Measurements from ENCODE around the gene SLC23A2.
"Not testable (repeated sequence)": the region's sequence is repeated elsewhere in the genome, so short reads cannot be mapped to it uniquely, and the experiment has no call there.

SLC23A2 gene

GRCh38 chr20:4885877-4886276 is 115.4 kb downstream of the SLC23A2 start:
- POLR2A ChIA-PET: no interaction called here
- no peak for DNase-seq (ENCODE audit: extremely low spot score)

DNA sequence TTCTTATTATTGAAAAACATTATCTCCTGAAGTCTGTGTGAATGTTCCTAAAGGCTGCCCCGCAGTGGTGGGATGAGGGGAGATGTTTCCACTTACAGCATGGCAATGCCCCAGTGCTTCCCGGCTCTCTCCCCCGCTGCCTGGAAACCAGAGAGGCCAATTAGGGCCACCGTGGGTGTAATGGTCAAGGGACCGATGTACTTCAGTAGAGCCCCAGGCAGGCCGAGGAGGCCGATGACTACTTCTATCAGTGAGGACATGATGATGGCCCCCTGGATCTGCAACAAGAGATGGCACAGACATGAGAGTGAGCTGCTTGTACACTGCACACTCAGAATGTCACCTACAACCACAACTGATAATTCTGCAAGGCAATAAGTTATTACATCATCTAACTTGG is 117.8 kb downstream of the SLC23A2 start:
- ChIA-PET CTCF (no interaction called here), POLR2A (no interaction called here)
- no peak for DNase-seq (ENCODE audit: extremely low spot score)
- TF ChIP-seq, protein P1, sequence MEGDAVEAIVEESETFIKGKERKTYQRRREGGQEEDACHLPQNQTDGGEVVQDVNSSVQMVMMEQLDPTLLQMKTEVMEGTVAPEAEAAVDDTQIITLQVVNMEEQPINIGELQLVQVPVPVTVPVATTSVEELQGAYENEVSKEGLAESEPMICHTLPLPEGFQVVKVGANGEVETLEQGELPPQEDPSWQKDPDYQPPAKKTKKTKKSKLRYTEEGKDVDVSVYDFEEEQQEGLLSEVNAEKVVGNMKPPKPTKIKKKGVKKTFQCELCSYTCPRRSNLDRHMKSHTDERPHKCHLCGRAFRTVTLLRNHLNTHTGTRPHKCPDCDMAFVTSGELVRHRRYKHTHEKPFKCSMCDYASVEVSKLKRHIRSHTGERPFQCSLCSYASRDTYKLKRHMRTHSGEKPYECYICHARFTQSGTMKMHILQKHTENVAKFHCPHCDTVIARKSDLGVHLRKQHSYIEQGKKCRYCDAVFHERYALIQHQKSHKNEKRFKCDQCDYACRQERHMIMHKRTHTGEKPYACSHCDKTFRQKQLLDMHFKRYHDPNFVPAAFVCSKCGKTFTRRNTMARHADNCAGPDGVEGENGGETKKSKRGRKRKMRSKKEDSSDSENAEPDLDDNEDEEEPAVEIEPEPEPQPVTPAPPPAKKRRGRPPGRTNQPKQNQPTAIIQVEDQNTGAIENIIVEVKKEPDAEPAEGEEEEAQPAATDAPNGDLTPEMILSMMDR (IDR thresholded peaks at IDR 0.05; ENCODE audit: control extremely low read depth, extremely low read depth, low read depth, missing control alignments): no peak

More at GRCh38 chr20:4885877-4886276, 115.4 kb downstream of the SLC23A2 start:
- TF ChIP-seq, protein P1 (IDR thresholded peaks at IDR 0.05; ENCODE audit: control extremely low read depth, extremely low read depth, low read depth, missing control alignments): no peak
- CTCF ChIA-PET: interaction anchor here (1.2 to 1.5 kb wide), 4 partner anchors 12 to 146 kb away, joined by 3 to 4 read pairs (median 4); no protein-coding TSS in a partner anchor

GRCh38 chr20:4883051-4883450 is 118.3 kb downstream of the SLC23A2 start:
- TF ChIP-seq, protein P1 (IDR thresholded peaks at IDR 0.05; ENCODE audit: control extremely low read depth, extremely low read depth, low read depth, missing control alignments): no peak
- POLR2A ChIA-PET: no interaction called here
- no peak for DNase-seq (ENCODE audit: extremely low spot score)
- CTCF ChIA-PET: no interaction called here

DNA sequence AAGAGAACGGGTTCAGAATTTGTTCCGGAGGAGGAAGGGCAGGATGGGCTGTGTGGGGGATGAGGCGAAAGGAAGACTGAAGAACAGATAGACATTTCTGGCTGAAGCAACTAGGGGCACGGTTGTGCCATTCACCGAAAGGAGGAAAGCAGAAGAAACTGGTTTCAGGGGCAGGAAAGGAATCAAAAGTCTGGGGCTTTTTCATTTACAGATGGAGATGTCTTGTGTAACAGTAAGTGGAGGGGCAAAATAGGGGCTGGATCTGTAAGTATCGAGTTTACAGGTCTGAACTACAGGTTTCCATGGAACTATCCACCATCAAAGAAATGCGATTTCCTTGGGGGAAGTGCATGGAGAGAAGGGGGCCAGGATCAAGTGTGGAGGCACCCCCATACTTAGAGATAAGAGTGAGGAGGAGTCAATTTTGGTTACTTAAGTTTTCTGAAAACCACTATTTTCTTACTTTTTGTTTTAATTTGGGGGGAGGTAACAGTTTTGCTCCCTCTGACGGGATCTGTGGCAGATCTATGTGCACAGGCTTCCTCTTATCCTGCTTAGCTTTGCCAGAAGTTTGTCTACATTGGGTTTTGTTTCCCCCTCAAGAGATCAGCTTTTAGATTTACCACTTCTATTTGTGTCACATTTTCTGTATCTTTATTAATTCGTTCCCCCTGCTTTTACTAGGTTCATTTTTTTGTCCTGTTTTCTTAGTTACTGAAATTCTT is 120.1 kb downstream of the SLC23A2 start:
- ChIA-PET CTCF (interaction anchor here (0.8 to 1.1 kb wide), 3 partner anchors 32 to 220 kb away, joined by 3 read pairs; no protein-coding TSS in a partner anchor), POLR2A (no interaction called here)
- DNase-seq (ENCODE audit: extremely low spot score): no peak
- TF ChIP-seq, protein P1 (IDR thresholded peaks at IDR 0.05; ENCODE audit: control extremely low read depth, extremely low read depth, low read depth, missing control alignments): no peak

- no peak for DNase-seq (ENCODE audit: extremely low spot score)
- POLR2A ChIA-PET: interaction anchor here (0.6 kb wide), 1 partner anchor 1727 kb away, joined by 3 read pairs; no protein-coding TSS in a partner anchor
- TF ChIP-seq, protein P1 (IDR thresholded peaks at IDR 0.05; ENCODE audit: control extremely low read depth, extremely low read depth, low read depth, missing control alignments): no peak
- CTCF ChIA-PET: interaction anchor here (1.1 kb wide), 1 partner anchor 33 kb away, joined by 3 read pairs; no protein-coding TSS in a partner anchor
These were observed 121.3 kb downstream of the SLC23A2 start for GRCh38 chr20:4880051-4880450.

DNA sequence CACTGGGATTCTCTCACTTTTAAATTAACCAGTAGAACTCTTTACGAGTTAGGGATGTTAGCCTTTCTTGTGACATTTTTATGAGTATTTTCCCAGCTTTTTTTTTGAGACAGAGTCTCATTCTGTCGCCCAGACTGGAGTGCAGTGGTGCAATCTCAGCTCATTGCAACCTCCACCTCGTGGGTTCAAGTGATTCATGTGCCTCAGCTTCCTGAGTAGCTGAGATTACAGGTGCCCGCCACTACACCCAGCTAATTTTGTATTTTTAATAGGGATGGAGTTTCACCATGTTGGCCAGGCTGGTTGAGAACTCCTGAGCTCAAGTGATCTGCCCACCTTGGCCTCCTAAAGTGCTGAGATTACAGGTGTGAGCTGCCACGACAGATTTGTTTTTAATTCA is 123.2 kb downstream of the SLC23A2 start:
- POLR2A ChIA-PET; DNase-seq (ENCODE audit: extremely low spot score): not testable (repeated sequence)
- CTCF ChIA-PET: interaction anchor here (1.3 kb wide), 1 partner anchor 12 kb away, joined by 3 read pairs; no protein-coding TSS in a partner anchor

GRCh38 chr20:4876731-4877130 is 124.6 kb downstream of the SLC23A2 start:
- no peak for DNase-seq (ENCODE audit: extremely low spot score)
- TF ChIP-seq, protein P1 (IDR thresholded peaks at IDR 0.05; ENCODE audit: control extremely low read depth, extremely low read depth, low read depth, missing control alignments): no peak
- ChIA-PET CTCF (interaction anchor here (1.0 to 1.3 kb wide), 2 partner anchors 10 to 79 kb away, joined by 3 to 4 read pairs; no protein-coding TSS in a partner anchor), POLR2A (no interaction called here)
